Measurements from ENCODE around the gene IBA57.

IBA57 gene

GRCh38 chr1:228210076-228210651 lies 44.6 kb downstream of the IBA57 start:
- no peak for TF ChIP-seq CTCF (conservative IDR thresholded peaks at IDR 0.05; ENCODE audit: low read depth, low read length)

GRCh38 chr1:228210712-228211530 lies 45.3 kb downstream of the IBA57 start:
- no peak for TF ChIP-seq CTCF (conservative IDR thresholded peaks at IDR 0.05; ENCODE audit: low read depth, low read length)
- Histone ChIP-seq H3K27me3 (ENCODE audit: insufficient read depth, low read depth) (no peaks in the 10 kb centered on the region), H3K36me3 (ENCODE audit: insufficient read depth) (no peaks in the 10 kb centered on the region), H3K27ac (no peak overlapping the region), H3K4me1 (ENCODE audit: low read depth, poor library complexity, severe bottlenecking) (no peaks in the 10 kb centered on the region), H3K79me2 (ENCODE audit: insufficient read depth, low read depth) (no peaks in the 10 kb centered on the region), H3K9ac (no peak overlapping the region), H4K20me1 (ENCODE audit: insufficient read depth) (no peaks in the 10 kb centered on the region), H3K4me3 (IDR thresholded peaks at IDR 0.05; ENCODE audit: insufficient read depth, low read depth, low read length) (no peak overlapping the region), H3K4me2 (no peak overlapping the region), H2AFZ (ENCODE audit: low read depth) (no peak overlapping the region)

More at GRCh38 chr1:228210076-228210651, 44.6 kb downstream of the IBA57 start:
- Histone ChIP-seq H3K27me3 (ENCODE audit: insufficient read depth, low read depth) (no peaks in the 10 kb centered on the region), H3K27ac (no peak overlapping the region), H3K9ac (no peak overlapping the region), H3K4me2 (no peak overlapping the region), H3K79me2 (ENCODE audit: insufficient read depth, low read depth) (no peaks in the 10 kb centered on the region), H3K4me3 (IDR thresholded peaks at IDR 0.05; ENCODE audit: insufficient read depth, low read depth, low read length) (no peak overlapping the region), H3K36me3 (ENCODE audit: insufficient read depth) (no peaks in the 10 kb centered on the region), H2AFZ (ENCODE audit: low read depth) (no peak overlapping the region), H3K4me1 (ENCODE audit: low read depth, poor library complexity, severe bottlenecking) (no peaks in the 10 kb centered on the region), H4K20me1 (ENCODE audit: insufficient read depth) (no peaks in the 10 kb centered on the region)

GRCh38 chr1:228211531-228212414 lies 46.2 kb downstream of the IBA57 start:
- no peak for TF ChIP-seq CTCF (conservative IDR thresholded peaks at IDR 0.05; ENCODE audit: low read depth, low read length)
- H2AFZ ChIP-seq (ENCODE audit: low read depth), result no peak overlapping the region
- H3K36me3 ChIP-seq (ENCODE audit: insufficient read depth), result no peaks in the 10 kb centered on the region
- H3K79me2 ChIP-seq (ENCODE audit: insufficient read depth, low read depth), result no peaks in the 10 kb centered on the region
- H3K27me3 ChIP-seq (ENCODE audit: insufficient read depth, low read depth), result no peaks in the 10 kb centered on the region
- no peaks in the 10 kb centered on the region for H3K4me1 ChIP-seq (ENCODE audit: low read depth, poor library complexity, severe bottlenecking)
- no peak overlapping the region for H3K27ac ChIP-seq
- H3K4me3 ChIP-seq (IDR thresholded peaks at IDR 0.05; ENCODE audit: insufficient read depth, low read depth, low read length), result no peak overlapping the region
- no peaks in the 10 kb centered on the region for H4K20me1 ChIP-seq (ENCODE audit: insufficient read depth)
- no peak overlapping the region for H3K9ac ChIP-seq
- H3K4me2 ChIP-seq, result no peak overlapping the region

GRCh38 chr1:228212415-228212965 lies 46.9 kb downstream of the IBA57 start:
- H3K4me3 ChIP-seq (IDR thresholded peaks at IDR 0.05; ENCODE audit: insufficient read depth, low read depth, low read length), result no peak overlapping the region
- no peak overlapping the region for H3K9ac ChIP-seq

More at GRCh38 chr1:228212415-228212965, 46.9 kb downstream of the IBA57 start:
- Histone ChIP-seq H3K4me2 (no peak overlapping the region), H3K27me3 (ENCODE audit: insufficient read depth, low read depth) (no peaks in the 10 kb centered on the region), H2AFZ (ENCODE audit: low read depth) (no peak overlapping the region), H3K27ac (no peak overlapping the region), H3K79me2 (ENCODE audit: insufficient read depth, low read depth) (no peaks in the 10 kb centered on the region), H3K36me3 (ENCODE audit: insufficient read depth) (no peaks in the 10 kb centered on the region), H3K4me1 (ENCODE audit: low read depth, poor library complexity, severe bottlenecking) (no peaks in the 10 kb centered on the region), H4K20me1 (ENCODE audit: insufficient read depth) (no peaks in the 10 kb centered on the region)
- TF ChIP-seq CTCF (conservative IDR thresholded peaks at IDR 0.05; ENCODE audit: low read depth, low read length), result no peak
